ENCODE results near the gene KIAA1328. TPM values are rescaled to one million over a fixed set of nuclear protein-coding genes. Genes with fewer than 3 reads are reported as not detected.

KIAA1328 gene
- total and polyA plus RNA-seq, 7 donors, result 1.3 to 4.4 (median 3.5) TPM

DNA sequence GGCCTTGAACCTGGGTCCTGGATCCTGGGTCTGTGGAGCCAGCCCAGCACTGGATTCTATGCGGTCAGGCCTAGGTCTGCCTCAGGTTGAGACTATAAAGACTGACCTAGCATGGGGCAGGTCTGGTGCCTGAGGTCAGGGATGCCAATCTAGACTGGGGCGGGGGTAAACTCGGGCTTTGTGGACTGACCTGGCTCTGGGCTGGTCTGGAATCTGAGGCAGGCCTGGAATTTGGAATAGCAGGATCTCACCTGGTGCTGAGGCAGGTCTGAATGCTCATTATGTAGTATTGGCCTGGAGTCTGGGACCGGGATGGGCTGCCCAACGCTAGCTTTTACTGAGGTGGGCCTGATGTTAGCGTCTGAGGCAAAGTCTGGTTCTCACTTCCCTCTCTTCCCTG lies 256.0 kb downstream of the KIAA1328 start:
- H3K4me3 ChIP-seq, result no peak overlapping the region
- H3K27me3 ChIP-seq (ENCODE audit: insufficient read depth in 3 of 3, low read length in 2 of 3), result no peaks in the 10 kb centered on the region
- DNase-seq, result no peak
- H3K4me1 ChIP-seq, result no peaks in the 10 kb centered on the region
- TF ChIP-seq, protein P1, sequence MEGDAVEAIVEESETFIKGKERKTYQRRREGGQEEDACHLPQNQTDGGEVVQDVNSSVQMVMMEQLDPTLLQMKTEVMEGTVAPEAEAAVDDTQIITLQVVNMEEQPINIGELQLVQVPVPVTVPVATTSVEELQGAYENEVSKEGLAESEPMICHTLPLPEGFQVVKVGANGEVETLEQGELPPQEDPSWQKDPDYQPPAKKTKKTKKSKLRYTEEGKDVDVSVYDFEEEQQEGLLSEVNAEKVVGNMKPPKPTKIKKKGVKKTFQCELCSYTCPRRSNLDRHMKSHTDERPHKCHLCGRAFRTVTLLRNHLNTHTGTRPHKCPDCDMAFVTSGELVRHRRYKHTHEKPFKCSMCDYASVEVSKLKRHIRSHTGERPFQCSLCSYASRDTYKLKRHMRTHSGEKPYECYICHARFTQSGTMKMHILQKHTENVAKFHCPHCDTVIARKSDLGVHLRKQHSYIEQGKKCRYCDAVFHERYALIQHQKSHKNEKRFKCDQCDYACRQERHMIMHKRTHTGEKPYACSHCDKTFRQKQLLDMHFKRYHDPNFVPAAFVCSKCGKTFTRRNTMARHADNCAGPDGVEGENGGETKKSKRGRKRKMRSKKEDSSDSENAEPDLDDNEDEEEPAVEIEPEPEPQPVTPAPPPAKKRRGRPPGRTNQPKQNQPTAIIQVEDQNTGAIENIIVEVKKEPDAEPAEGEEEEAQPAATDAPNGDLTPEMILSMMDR (IDR thresholded peaks at IDR 0.05), result no peak
- H3K9me3 ChIP-seq, result no peaks in the 10 kb centered on the region
- no peaks in the 10 kb centered on the region for H3K36me3 ChIP-seq (ENCODE audit: insufficient read depth in 1 of 2, low read depth in 1 of 2)
- intact Hi-C loops (cut with DNase I), result no loop called here
- no peak for ATAC-seq
- H3K27ac ChIP-seq, result no peak overlapping the region
- WGBS, 3 donors, result 71 to 84% (median 74%) methylated on average over 6 of the region's 6 CpGs

DNA sequence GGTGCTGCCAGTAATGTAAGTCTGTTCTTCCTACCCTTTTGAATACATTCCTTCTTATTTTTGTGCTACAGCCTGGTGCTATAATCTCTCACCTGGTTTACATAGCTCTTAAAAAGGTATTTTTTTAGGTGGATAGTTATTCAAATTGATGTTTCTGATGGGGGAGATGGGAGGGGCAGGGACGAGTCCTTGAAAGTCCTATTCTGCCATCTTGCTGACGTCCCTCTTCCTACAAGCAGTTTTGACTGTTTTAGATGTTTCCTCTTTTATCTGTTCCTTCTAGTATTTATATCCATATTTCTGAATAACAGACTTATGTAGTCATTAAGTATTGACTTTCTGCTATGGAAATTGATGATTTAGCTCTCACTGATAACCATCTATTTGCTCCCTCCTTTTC lies 256.4 kb downstream of the KIAA1328 start:
- Histone ChIP-seq H3K36me3 (ENCODE audit: insufficient read depth in 1 of 2, low read depth in 1 of 2) (no peaks in the 10 kb centered on the region), H3K27ac (no peak overlapping the region), H3K4me1 (no peaks in the 10 kb centered on the region), H3K27me3 (ENCODE audit: insufficient read depth in 3 of 3, low read length in 2 of 3) (no peaks in the 10 kb centered on the region), H3K9me3 (no peaks in the 10 kb centered on the region), H3K4me3 (no peak overlapping the region)
- no peak for DNase-seq
- intact Hi-C loops (cut with DNase I), result no loop called here
- ATAC-seq, result no peak
- TF ChIP-seq, protein P1 (IDR thresholded peaks at IDR 0.05), result no peak
- WGBS, 3 donors, result 89 to 98% (median 94%) methylated on average over 2 of the region's 2 CpGs

DNA sequence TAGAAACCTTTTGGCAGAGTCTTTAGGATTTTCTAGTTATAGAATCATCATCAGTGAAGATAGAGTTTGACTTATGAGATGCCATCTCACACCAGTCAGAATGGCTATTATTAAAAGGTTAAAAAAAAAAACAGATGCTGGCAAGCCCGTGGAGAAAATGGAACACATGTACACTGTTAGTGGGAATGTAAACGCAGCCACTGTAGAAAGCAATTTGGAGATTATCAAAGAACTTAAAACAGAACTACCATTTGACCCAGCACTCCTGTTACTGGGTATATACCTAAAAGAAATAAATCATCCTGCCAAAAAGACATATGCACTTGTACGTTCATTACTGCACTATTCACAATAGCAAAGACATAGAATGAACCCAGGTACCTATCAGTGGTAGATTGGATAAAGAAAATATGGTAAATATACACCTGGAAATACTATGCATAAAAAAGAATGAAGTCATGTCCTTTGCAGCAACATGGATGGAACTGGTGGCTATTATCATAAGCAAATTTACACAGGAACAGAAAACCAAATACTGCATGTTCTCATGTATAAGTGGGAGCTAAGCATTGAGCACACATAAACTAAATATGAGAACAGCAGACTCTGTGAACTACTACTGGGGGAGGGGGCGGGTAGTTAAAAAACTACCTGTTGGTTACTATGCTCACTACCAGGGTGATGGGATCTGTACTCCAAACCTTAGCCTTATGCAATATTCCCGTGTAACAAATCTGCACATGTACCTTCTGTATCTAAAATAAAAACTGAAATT lies 279.0 kb downstream of the KIAA1328 start:
- 68 to 75% (median 69%) methylated on average over 5 of the region's 5 CpGs for WGBS, 3 donors
- Histone ChIP-seq H3K9me3 (peaks cover 11% of the 10 kb centered on the region), H3K27me3 (ENCODE audit: insufficient read depth in 3 of 3, low read length in 2 of 3) (no peaks in the 10 kb centered on the region), H3K36me3 (ENCODE audit: insufficient read depth in 1 of 2, low read depth in 1 of 2) (no peaks in the 10 kb centered on the region), H3K4me1 (no peaks in the 10 kb centered on the region), H3K4me3 (no peak overlapping the region), H3K27ac (no peak overlapping the region)
- TF ChIP-seq, protein P1 (IDR thresholded peaks at IDR 0.05), result no peak
- intact Hi-C loops (cut with DNase I), result no loop called here
- ATAC-seq, result no peak
- no peak for DNase-seq

DNA sequence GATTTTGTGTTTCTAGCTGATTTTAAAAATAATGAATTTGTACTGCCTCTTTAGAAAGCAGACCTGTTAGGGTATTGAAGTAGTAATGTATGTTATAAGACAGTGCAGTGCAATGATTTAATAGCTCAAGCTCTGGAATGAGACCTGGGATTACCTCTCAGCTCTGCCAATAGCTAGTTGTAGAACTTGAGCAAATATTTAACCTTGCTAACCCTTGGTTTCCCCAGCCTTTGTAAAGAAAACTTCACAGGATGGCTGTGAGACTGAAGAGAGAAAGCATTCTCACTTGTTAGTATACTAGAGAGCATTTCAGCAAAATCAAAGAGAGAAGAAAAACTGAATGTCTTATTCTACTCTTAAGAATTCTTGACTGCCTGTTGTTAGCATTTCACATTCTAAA lies 293.9 kb downstream of the KIAA1328 start:
- DNase-seq (no peak), ATAC-seq (no peak)
- Histone ChIP-seq H3K36me3 (ENCODE audit: insufficient read depth in 1 of 2, low read depth in 1 of 2) (no peaks in the 10 kb centered on the region), H3K9me3 (no peaks in the 10 kb centered on the region), H3K4me3 (no peak overlapping the region), H3K27me3 (ENCODE audit: insufficient read depth in 3 of 3, low read length in 2 of 3) (no peaks in the 10 kb centered on the region), H3K4me1 (no peaks in the 10 kb centered on the region), H3K27ac (no peak overlapping the region)
- TF ChIP-seq, protein P1 (IDR thresholded peaks at IDR 0.05), result no peak
- intact Hi-C loops (cut with DNase I), result no loop called here

DNA sequence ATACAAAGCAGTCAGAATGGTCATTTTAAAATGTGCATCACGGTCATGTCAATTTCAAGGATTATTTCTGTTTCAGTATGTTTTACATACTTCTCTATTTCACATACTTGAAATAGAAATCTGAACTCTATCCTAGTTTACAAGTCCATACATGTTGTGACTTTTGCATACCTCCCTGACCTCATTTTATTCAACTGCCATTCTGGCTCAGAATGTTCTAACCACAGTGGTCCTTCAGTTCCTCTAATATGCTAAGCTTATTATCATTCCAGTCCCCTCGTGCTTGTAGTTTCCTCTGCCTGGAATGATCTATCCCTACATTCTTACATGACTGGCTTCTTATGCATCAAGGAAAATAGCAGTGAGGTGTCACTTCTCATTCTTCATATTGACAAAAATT lies 295.6 kb downstream of the KIAA1328 start:
- 65 to 71% (median 68%) methylated on average over 2 of the region's 2 CpGs for WGBS, 3 donors
- H3K9me3 ChIP-seq, result no peaks in the 10 kb centered on the region
- DNase-seq, result no peak
- TF ChIP-seq, protein P1 (IDR thresholded peaks at IDR 0.05), result no peak
- no peaks in the 10 kb centered on the region for H3K36me3 ChIP-seq (ENCODE audit: insufficient read depth in 1 of 2, low read depth in 1 of 2)
- no peak overlapping the region for H3K4me3 ChIP-seq
- intact Hi-C loops (cut with DNase I), result no loop called here
- ATAC-seq, result no peak
- H3K27ac ChIP-seq, result no peak overlapping the region
- H3K27me3 ChIP-seq (ENCODE audit: insufficient read depth in 3 of 3, low read length in 2 of 3), result no peaks in the 10 kb centered on the region
- H3K4me1 ChIP-seq, result no peaks in the 10 kb centered on the region

Data from psoas muscle (tissue), 8 donors.